Measurements from ENCODE around the gene SURF4. TPM values are rescaled to one million over a fixed set of nuclear protein-coding genes. Genes with fewer than 3 reads are reported as not detected.
"Not testable (repeated sequence)": the region's sequence is repeated elsewhere in the genome, so short reads cannot be mapped to it uniquely, and the experiment has no call there.

SURF4 gene
- total RNA-seq, 1 experiment from 2014 or later, result 171 TPM

GRCh38 chr9:133393399-133393798 is 17.5 kb upstream of the SURF4 start (continued):
- TF ChIP-seq MYBL2 (CRISPR knock-in tag; IDR thresholded peaks at IDR 0.05), result no peak
- TF ChIP-seq GRHL2 (CRISPR knock-in tag; IDR thresholded peaks at IDR 0.05; ENCODE audit: insufficient replicate concordance, severe bottlenecking), result no peak
- no peak for TF ChIP-seq ZNF423 (CRISPR knock-in tag; IDR thresholded peaks at IDR 0.05)
- TF ChIP-seq GTF2I (CRISPR knock-in tag; conservative IDR thresholded peaks at IDR 0.05), result no peak

- DNase-seq (ENCODE audit: low spot score); CTCF ChIA-PET; H3K4me3 Mint-ChIP-seq; H3K4me1 Mint-ChIP-seq; H3K27ac Mint-ChIP-seq; ATAC-seq; H3K36me3 Mint-ChIP-seq: not testable (repeated sequence)
- POLR2A ChIA-PET, result interaction anchor here (0.7 kb wide), 1 partner anchor 390 kb away, joined by 6 read pairs; no protein-coding TSS in a partner anchor
- Mint-ChIP-seq H3K27me3 (ENCODE audit: low read depth) (peaks cover 21% of the 10 kb centered on the region), H3K9me3 (peaks cover 16% of the 10 kb centered on the region)
Observed at GRCh38 chr9:133392308-133392707, 16.4 kb upstream of the SURF4 start.

GRCh38 chr9:133391449-133391848 is 15.6 kb upstream of the SURF4 start:
- H3K4me1 Mint-ChIP-seq; ATAC-seq; POLR2A ChIA-PET; CTCF ChIA-PET; H3K36me3 Mint-ChIP-seq; DNase-seq (ENCODE audit: low spot score); H3K4me3 Mint-ChIP-seq; H3K27ac Mint-ChIP-seq: not testable (repeated sequence)
- H3K27me3 Mint-ChIP-seq (ENCODE audit: low read depth), result peaks cover 18% of the 10 kb centered on the region
- peaks cover 16% of the 10 kb centered on the region for H3K9me3 Mint-ChIP-seq

GRCh38 chr9:133390713-133391112 is 14.9 kb upstream of the SURF4 start:
- CTCF ChIA-PET, result no interaction called here
- Mint-ChIP-seq H3K27ac (no peak overlapping the region), H3K27me3 (ENCODE audit: low read depth) (peaks cover 18% of the 10 kb centered on the region), H3K4me3 (no peak overlapping the region), H3K36me3 (peaks cover 5% of the 10 kb centered on the region), H3K9me3 (peaks cover 16% of the 10 kb centered on the region), H3K4me1 (no peaks in the 10 kb centered on the region)
- POLR2A ChIA-PET, result no interaction called here
- ATAC-seq (no peak), DNase-seq (ENCODE audit: low spot score) (no peak)
- TF ChIP-seq FOXJ3 (CRISPR knock-in tag; IDR thresholded peaks at IDR 0.05; ENCODE audit: borderline replicate concordance) (no peak), GABPB1 (CRISPR knock-in tag; IDR thresholded peaks at IDR 0.05) (peak; percentile 61)

GRCh38 chr9:133389562-133389961 is 13.7 kb upstream of the SURF4 start:
- H3K27me3 Mint-ChIP-seq (ENCODE audit: low read depth), result peaks cover 18% of the 10 kb centered on the region
- H3K27ac Mint-ChIP-seq, result no peak overlapping the region
- no peaks in the 10 kb centered on the region for H3K4me1 Mint-ChIP-seq
- ATAC-seq (no peak), DNase-seq (ENCODE audit: low spot score) (no peak)
- CTCF ChIA-PET, result no interaction called here
- POLR2A ChIA-PET, result no interaction called here
- H3K4me3 Mint-ChIP-seq, result no peak overlapping the region
- H3K9me3 Mint-ChIP-seq, result peaks cover 16% of the 10 kb centered on the region
- TF ChIP-seq TP53 (CRISPR knock-in tag; IDR thresholded peaks at IDR 0.05) (no peak), ERG (CRISPR knock-in tag; IDR thresholded peaks at IDR 0.05) (no peak), IRF2 (CRISPR knock-in tag; IDR thresholded peaks at IDR 0.05; ENCODE audit: borderline replicate concordance, low read depth) (no peak)
- peaks cover 5% of the 10 kb centered on the region for H3K36me3 Mint-ChIP-seq

- ATAC-seq (no peak), DNase-seq (ENCODE audit: low spot score) (no peak)
- peaks cover 16% of the 10 kb centered on the region for H3K9me3 Mint-ChIP-seq
- no peaks in the 10 kb centered on the region for H3K4me1 Mint-ChIP-seq
- TF ChIP-seq ZNF138 (CRISPR knock-in tag; conservative IDR thresholded peaks at IDR 0.05) (no peak), ZMAT4 (CRISPR knock-in tag; IDR thresholded peaks at IDR 0.05) (no peak), ZNF396 (CRISPR knock-in tag; IDR thresholded peaks at IDR 0.05; ENCODE audit: borderline replicate concordance) (no peak), E2F1 (CRISPR knock-in tag; IDR thresholded peaks at IDR 0.05) (no peak), NFYB (CRISPR knock-in tag; conservative IDR thresholded peaks at IDR 0.05; ENCODE audit: low read depth) (no peak)
- H3K36me3 Mint-ChIP-seq, result peaks cover 5% of the 10 kb centered on the region
- no peak overlapping the region for H3K27ac Mint-ChIP-seq
- H3K4me3 Mint-ChIP-seq, result no peak overlapping the region
- CTCF ChIA-PET, result no interaction called here
- POLR2A ChIA-PET, result no interaction called here
- H3K27me3 Mint-ChIP-seq (ENCODE audit: low read depth), result peaks cover 18% of the 10 kb centered on the region
Observed at GRCh38 chr9:133389025-133389557, 13.2 kb upstream of the SURF4 start.
